Right ventricle myocardium superior (tissue), 1 donor: ENCODE data around the gene GPR65. TPM values are rescaled to one million over a fixed set of nuclear protein-coding genes. Genes with fewer than 3 reads are reported as not detected.
"Not testable (repeated sequence)": the region's sequence is repeated elsewhere in the genome, so short reads cannot be mapped to it uniquely, and the experiment has no call there.

Source experiments
- ATAC-seq: fragments of 200-7000 bp; cut with Tn5 transposase; one replicate; pipeline ENCODE4 v1.9.1; 2020; ENCODE audit warnings: mild to moderate bottlenecking; ENCODE audit not compliant: poor library complexity
- DNase-seq: peaks from one replicate; pipeline ENCODE4 v3.0.0-alpha.2; 2020
- intact Hi-C: fragments of 100-400 bp; cut with DNase I; formaldehyde crosslinking; loops from one replicate; pipeline ENCODE4 v1.11.2; 2022
- total RNA-seq: library from RNA; stranded (reverse); fragmentation: NEBNext Ultra II Directional; extraction: Animal tissue kit (Norgen Biotek cat#: 25700); gene quantifications from one replicate; pipeline ENCODE4 v1.2.1, GENCODE V29; 2021
- donor health status: DM: no; HTN: yes; CAD: no; lungs with severe emphysema.

GPR65 gene
- total RNA-seq, 1 donor from 2014 or later, result 0.38 TPM

DNA sequence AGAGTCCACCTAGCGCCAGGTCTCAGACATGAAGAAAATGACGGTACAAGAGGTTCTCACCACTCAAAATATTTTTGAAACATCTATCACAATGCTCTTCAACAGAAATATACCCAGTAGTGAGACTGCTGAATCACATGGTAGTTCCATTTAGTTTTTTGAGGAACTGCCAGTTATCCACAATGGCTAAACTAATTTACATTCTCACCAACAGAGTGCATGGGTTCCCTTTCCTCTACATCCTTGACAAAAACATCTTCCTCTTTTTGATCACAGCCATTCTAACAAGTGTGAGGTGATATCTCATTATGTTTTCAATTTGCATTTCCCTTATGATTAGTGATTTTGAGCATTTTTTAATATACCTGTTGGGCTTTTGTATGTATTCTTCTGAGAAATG lies 5.7 kb upstream of the GPR65 start:
- ATAC-seq, result peak; percentile 43
- intact Hi-C loops, result no loop called here
- DNase-seq, result no peak

DNA sequence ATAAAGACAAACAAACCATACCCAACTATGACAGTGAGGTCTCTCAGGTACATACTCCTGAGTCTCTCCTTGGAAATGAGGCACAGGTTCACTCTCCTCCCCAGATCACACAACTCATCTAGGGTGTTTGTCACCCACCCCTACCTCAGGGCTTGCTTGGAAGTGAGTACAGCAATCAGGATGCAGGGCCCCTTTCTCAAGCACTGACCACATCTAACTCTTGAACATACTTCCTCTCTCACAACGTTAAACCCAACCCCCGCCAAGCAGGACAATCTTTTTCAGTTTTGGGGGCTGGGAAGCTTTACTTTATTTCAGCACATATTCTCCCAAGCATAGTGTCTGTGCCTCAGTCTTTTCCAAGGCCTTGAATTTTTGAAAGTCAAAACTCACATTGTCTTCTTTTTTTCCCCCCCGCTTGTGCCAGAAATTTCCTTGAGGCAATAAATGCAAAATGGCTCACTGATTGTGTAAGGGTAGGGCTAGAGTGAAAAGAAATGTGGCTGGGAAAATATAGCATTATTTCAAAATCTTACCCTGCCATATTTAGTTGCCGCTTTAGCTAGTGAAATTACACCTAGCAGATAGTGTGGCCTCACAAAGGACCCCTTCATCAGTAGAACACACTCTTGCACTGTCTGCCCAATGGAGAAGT lies 2.4 kb upstream of the GPR65 start:
- no peak for ATAC-seq

DNA sequence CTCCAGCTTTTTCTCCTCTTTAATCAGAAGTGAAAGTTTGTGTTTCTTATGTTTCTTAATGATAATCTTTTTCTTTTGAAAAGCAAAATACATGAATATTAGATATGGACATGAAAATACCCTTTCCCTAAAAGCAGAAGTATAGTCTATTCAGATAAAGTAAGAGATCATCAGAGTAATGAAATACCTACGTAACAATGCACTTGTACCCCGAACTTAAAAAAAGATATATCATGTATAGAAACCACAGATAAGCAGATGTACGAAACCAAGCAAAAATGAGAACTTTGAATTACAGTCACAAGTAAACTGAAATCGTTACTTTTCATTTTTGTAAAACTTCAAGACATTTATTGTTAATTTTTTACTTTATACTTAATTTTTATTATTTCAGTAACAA lies 1.5 kb upstream of the GPR65 start:
- no peak for DNase-seq
- intact Hi-C loops, result loop anchor here (10.0 kb wide), 1 partner anchor 411 kb away; no protein-coding TSS in a partner anchor
- ATAC-seq, result no peak

More for the DNA sequence above, 2.4 kb upstream of the GPR65 start:
- intact Hi-C loops, result loop anchor here (10.0 kb wide), 1 partner anchor 412 kb away; no protein-coding TSS in a partner anchor
- no peak for DNase-seq

DNA sequence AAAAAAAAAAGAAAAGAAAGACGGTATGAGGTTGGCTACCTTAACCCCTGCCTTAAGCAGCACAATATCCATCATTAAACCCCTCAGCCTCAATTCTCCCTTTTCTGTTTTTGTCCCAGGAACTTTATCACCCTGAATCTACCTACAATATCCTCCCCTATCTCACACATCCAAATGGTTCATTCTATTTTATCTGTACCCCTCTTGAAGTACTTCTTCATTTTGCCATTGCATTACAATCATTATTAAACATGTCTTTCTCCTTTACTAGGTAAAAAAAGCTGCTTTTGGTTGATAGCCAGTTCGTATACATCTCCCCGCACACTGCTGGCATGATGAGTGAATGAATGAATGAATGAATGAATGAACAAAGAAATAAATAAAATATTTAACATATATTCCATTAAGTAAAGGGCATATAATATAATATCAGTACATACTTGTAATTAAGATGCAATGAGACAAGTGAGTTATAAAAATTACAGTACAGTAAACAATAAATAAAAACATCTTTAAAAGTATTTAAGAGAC lies 364 bp upstream of the GPR65 start:
- intact Hi-C loops, result loop anchor here (10.0 kb wide), 1 partner anchor 410 kb away; no protein-coding TSS in a partner anchor
- DNase-seq (no peak), ATAC-seq (no peak)

DNA sequence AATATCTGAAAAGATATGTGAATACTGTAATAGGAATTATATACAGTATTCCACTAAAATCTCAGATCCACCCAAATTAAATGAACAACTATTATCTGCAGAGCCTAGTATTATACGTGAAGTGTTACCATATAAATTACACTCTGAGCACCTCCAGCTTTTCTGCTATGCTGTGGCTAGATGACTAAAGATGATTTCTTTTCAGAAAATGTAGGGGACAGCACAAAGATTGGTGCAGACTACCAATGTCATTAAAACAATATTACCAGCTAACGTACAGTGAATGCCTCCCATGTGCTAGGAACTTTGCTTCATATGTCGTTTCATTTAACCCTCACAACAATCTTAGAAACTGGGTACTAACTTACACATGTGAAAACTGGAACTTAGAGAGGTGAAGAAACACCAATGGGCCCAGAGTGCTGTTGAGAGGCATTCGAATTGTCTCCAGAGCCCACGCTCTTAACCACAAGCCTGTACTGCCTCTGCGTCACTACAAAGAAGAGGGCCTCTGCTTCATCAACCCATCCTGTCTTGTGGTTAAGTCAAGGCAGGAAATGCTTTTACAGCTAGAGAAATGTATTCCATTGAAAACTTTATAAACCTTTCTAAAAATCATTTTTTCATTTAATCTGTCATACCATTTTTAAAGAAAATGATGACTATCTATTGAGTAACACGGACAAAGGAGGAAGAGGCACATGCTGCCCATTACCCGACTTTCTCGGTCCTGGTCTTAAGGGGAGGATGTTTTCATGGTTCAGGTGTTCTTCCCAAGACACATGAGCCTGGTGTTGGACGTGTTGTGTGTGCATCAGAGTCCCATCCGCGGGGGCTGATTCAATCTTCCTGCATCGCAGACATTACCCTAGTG lies 1.3 kb downstream of the GPR65 start:
- peak; percentile 63 for ATAC-seq
- intact Hi-C loops, result loop anchor here (10.0 kb wide), 1 partner anchor 409 kb away; no protein-coding TSS in a partner anchor
- DNase-seq, result no peak

DNA sequence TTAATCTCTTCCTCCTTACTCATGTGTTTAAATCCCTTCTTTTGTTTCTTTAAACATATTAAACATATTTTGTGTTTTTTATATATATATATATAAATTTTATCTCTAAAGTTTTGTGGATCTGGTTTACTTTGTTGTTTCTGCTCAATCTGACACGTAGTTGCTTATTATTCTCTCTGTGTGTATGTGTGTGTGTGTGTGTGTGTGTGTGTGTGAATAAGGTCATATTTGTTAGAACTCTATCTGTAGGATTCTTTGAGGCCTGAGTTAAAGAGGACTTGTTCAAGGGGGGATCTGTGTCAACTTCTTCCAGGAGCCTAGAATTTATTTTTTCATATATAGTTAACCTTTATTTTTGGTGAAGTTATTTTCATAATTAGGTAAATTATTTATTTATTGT lies 2.7 kb downstream of the GPR65 start:
- ATAC-seq (no peak), DNase-seq (no peak)
- intact Hi-C loops, result loop anchor here (10.0 kb wide), 1 partner anchor 407 kb away; no protein-coding TSS in a partner anchor

DNA sequence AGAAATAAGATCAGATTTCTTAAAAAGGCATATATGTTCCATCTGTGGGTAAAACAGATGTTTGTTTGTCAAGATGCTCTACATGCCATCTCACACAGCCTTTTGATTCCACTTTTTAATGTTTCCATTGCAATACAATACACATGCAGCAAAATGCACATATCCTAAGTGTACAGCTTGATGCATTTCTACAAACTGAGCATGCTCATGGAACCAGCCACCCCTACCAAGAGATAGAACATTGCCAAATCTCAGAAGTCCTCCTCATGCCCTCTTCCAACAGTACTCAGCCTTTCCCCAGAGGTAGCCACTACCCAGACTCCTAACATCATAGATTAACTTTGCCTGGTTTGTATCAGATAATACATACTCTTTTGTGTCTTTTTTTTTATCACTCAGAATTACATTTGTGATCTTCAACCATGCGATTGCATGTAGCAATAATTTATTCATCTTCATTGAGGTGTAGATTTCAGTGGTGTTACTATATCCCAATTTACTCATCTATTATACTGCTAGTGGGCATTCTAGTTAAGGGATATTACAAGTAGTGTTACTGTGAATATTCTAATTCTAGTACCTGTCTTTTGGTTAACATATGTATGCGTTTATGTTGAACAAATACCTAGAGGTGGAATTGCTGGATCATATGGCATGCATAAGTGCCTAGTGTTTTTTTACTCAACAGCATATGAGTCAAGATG lies 3.3 kb downstream of the GPR65 start:
- no peak for ATAC-seq
- intact Hi-C loops, result loop anchor here (10.0 kb wide), 1 partner anchor 407 kb away; no protein-coding TSS in a partner anchor

DNA sequence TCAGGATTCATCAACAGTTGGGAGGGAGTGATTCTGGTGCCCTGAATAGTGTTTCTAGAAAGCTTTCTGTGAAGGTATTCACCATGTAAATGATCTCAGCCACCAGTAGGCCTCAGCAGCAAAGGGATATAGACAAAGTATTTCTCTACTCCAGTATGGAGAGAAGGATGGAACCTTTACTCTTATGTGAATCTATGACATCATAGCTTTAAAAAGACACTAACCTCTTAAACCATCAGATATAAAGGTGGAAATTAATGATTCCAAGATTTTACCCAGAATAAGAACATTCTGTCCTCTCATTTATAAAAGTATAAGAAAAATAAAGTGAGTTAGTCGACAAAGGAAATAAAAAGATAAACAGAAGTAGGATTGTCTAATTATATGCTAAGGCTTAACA lies 4.6 kb downstream of the GPR65 start:
- DNase-seq, result no peak

More for the DNA sequence above, 3.3 kb downstream of the GPR65 start:
- DNase-seq, result no peak

DNA sequence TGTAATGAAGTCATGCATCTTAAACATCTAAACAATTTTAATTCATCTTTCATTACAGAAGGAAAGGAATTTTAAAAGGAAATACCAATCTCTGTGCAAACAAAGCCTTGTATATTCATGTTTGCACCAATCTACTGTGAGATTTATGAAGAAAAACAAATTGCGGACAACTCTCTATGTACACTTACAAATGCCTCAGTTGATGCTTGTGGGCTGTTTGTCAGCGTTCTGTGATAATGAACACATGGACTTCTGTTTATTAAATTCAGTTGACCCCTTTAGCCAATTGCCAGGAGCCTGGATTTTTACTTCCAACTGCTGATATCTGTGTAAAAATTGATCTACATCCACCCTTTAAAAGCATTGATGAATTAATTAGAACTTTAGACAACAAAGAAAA lies 5.4 kb downstream of the GPR65 start:
- DNase-seq, result no peak
- ATAC-seq, result no peak
- intact Hi-C loops, result loop anchor here (10.0 kb wide), 1 partner anchor 154 kb away; no protein-coding TSS in a partner anchor

More for the DNA sequence above, 4.6 kb downstream of the GPR65 start:
- intact Hi-C loops, result loop anchor here (10.0 kb wide), 1 partner anchor 405 kb away; no protein-coding TSS in a partner anchor
- no peak for ATAC-seq

DNA sequence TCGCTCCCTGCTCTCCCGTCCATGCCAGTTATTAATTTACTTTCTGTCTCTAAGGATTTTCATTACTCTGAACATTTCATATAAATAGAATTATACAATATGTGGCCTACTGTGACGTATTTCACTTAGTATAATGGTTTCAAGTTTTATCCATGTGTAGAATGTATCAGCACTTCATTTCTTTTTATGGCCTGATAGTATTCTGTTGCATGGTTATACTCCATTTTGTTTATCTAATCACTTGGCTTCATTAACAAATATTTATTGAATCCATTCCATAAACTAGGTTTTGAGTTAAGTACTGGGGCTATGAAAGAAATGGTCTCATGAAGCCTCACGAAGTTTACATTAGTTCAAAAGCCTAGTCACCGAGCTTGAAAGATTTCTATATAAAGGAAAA lies 7.6 kb downstream of the GPR65 start:
- ATAC-seq, result no peak

DNA sequence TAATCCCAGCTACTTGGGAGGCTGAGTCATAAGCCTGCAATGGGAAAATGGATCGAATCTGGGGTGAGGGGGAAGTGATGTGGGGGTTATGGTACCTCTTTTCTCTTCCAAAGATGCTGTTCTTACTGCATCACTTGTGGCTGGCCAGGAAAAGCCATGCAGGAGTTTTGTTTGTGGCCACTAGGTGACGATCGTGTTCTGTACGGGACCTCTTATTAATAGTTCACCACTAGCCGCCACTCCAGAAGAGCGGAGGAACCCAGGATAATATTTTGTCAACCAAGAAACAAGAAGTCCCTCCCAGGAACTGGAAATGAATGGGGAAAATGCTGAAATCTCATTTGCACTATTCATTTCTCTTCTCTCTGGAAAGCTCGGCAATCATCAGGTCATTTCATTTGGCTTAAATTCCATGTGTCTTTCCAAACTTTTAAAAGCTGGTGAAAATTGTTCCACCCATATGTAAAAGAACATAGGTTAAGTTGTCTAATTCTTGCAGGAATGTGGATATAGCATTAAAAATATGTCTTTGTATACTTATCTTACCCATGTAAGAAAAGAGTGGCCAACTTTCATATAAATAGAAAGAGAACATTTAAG lies 8.9 kb downstream of the GPR65 start:
- intact Hi-C loops, result loop anchor here (10.0 kb wide), 1 partner anchor 151 kb away; no protein-coding TSS in a partner anchor
- DNase-seq, result peak; percentile 65
- peak; percentile 96 for ATAC-seq

More for the DNA sequence above, 7.6 kb downstream of the GPR65 start:
- no peak for DNase-seq
- intact Hi-C loops, result loop anchor here (10.0 kb wide), 1 partner anchor 152 kb away; no protein-coding TSS in a partner anchor

DNA sequence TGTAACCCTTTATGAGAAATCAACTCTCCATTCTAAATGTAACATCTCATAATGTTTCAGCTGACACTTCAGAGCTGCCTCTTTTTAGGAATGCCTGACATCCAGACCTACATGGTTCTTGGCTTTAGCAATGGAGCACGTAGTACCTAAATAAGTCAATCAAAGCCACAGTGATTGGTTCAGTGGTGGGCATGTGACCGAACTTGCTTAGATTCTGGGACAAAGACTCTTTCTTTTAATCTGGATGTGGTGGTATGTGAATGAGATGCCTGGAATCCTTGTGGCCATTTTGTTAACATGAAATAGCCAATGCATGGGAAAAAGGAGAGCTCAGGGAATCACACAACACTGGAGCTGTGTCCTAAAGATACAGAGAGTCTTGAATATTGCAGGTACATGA lies 11.8 kb downstream of the GPR65 start:
- ATAC-seq (no peak), DNase-seq (no peak)
- intact Hi-C loops, result loop anchor here (10.0 kb wide), 1 partner anchor 148 kb away; no protein-coding TSS in a partner anchor

DNA sequence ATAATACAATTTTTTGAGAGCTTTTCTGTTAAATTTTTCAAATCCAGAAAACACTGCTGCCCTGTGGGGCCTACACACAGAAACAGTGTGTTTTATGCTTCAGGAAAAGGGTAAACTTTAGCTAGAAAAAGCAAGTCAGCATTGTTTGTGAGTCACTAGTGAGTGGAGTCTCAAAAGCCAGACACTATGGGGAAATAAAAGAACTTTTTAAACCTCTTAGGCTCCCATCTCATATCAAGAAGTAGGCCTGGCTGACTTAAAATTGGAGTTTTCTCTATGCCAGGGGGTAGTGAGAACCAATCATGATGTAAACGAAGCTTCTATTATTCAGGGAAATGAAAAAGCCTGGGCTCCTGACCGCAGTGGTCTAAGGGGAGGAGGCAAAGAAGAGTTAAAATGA lies 12.6 kb downstream of the GPR65 start:
- DNase-seq (no peak), ATAC-seq (no peak)
- intact Hi-C loops, result loop anchor here (10.0 kb wide), 1 partner anchor 147 kb away; no protein-coding TSS in a partner anchor

DNA sequence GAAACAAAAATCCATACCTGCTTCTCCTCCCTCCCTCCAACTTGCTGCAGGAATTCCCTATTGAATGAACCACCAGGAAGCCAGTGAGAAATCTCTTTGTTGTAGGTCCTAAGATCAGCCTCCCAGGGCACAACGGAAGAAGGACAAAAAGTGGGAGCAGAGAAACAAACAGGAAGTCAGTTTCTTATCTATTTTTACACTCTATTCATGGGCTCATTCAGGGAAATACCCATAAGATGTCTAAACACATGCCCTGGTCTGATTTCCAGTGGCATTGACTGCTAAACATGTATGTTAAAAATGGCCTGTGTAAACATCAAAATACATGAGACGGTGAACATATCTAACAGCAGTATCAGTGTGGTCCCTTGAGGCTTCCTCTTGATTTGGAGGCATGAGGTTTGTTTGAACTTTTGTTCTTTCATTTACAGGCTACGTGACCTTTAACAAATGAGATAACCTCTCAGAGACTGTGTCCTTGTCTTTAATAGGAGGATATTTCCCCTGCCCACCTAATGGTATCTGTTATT lies 18.8 kb downstream of the GPR65 start:
- ATAC-seq, result no peak
- intact Hi-C loops, result no loop called here

DNA sequence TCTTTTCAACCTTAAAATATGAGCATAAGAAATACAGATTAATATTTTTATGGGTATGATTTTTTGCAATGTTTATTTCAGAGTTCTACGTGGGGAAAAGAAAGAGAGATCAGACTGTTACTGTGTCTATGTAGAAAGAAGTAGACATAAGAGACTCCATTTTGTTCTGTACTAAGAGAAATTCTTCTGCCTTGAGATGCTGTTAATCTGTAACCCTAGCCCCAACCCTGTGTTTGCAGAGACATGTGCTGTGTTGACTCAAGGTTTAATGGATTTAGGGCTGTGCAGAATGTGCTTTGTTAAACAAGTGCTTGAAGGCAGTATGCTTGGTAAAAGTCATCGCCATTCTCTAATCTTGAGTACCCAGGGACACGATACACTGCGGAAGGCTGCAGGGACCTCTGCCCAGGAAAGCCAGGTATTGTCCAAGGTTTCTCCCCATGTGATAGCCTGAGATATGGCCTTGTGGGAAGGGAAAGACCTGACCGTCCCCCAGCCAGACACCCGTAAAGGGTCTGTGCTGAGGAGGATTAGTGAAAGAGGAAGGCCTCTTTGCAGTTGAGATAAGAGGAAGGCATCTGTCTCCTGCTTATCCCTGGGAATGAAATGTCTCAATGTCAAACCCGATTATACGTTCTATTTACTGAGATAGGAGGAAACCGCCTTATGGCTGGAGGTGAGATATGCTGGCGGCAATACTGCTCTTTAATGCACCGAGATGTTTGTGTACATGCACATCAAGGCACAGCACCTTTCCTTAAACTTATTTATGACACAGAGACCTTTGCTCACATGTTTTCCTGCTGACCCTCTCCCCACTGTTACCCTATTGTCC lies 19.5 kb downstream of the GPR65 start:
- DNase-seq, ATAC-seq, intact Hi-C loops: not testable (repeated sequence)

More for the DNA sequence above, 18.8 kb downstream of the GPR65 start:
- no peak for DNase-seq

DNA sequence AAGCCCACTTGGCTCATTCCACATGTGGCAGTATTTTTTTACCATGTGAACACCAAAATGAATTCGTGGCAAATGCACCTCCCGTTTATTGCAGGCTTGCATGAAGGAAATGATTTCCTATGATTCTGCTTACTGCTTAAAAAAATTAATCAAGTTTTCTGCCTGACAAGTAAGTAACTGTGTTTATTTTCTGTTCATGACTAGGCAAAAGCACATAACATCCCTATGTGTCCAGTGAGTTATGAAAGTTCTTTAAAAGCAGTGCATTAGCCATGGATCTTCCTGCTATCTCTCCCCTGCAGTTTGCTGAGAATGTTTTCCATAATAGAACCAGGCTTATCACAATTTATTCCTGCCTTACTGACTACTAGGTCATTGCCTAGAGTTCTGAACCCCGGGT lies 20.4 kb downstream of the GPR65 start:
- DNase-seq (no peak), ATAC-seq (no peak)
- intact Hi-C loops, result no loop called here

DNA sequence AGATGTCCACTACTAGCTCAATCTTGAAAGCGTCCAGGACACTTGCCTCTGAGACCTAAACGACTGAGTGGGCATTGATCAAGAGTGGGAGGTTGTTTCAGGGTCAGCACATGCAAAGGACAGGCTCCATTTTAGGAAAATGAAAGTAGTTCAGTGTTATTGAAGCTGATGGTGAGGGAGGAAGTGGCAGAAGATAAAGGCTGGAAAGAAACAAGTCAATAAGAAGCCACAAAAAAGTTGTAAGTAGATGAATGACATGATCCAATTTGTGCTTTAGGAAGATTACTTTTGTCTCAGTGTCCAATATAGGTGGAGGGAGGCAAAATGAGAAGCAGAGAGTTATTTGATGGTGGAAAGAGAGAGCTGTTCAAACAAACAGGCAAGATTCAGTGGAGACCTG lies 22.0 kb downstream of the GPR65 start:
- ATAC-seq (no peak), DNase-seq (no peak)
- intact Hi-C loops, result no loop called here
